ENCODE measurements around the gene TM4SF4.

DNA sequence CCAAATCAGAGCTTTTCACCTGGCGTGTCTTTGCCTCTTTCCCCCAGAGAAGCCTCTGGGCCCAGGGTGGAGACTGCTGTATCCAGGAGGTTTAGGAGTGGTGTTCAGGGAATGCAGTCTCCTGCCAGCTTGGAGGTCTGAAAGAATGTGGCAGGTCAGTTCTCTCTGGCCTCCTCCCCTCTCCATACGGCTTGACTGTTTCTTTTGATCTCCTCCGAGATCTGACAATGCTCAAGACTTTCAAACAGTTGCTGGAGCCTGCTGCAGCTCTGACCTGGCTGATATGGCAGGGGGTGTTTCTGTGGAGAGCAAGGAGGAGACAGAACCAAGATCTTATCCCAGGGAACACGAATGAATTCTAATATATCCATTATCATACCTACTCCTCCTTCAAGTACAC, 24.7 kb upstream of the TM4SF4 start:
- TF ChIP-seq EZH2phosphoT487 (IDR thresholded peaks at IDR 0.05; ENCODE audit: low read length): no peak
- TF ChIP-seq, protein P1, sequence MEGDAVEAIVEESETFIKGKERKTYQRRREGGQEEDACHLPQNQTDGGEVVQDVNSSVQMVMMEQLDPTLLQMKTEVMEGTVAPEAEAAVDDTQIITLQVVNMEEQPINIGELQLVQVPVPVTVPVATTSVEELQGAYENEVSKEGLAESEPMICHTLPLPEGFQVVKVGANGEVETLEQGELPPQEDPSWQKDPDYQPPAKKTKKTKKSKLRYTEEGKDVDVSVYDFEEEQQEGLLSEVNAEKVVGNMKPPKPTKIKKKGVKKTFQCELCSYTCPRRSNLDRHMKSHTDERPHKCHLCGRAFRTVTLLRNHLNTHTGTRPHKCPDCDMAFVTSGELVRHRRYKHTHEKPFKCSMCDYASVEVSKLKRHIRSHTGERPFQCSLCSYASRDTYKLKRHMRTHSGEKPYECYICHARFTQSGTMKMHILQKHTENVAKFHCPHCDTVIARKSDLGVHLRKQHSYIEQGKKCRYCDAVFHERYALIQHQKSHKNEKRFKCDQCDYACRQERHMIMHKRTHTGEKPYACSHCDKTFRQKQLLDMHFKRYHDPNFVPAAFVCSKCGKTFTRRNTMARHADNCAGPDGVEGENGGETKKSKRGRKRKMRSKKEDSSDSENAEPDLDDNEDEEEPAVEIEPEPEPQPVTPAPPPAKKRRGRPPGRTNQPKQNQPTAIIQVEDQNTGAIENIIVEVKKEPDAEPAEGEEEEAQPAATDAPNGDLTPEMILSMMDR (IDR thresholded peaks at IDR 0.05; ENCODE audit: low read length): no peak
- TF ChIP-seq EZH2 (optimal IDR thresholded peaks at IDR 0.05; ENCODE audit: low read depth, low read length): no peak
